ENCODE data around the gene ACP4.

The ACP4 gene

DNA sequence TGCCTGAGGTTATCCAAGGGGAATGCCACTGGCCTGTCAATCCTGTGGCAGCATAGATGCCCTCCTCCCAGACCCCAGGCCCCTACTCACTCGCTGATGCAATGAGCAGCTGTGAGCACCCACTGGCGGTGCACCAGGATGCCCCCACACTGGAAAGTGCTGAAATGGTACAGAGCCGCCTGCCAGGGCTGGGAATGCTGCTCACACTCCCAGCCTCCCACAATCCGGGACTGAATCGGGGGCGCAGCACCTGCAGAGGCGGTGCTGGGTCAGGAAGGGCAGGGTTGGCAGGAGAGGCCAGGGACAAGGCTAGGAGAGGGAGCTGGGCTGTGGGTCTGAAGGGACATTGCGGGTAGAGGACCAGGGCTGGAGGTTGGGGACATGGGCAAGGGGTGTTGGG is 31.4 kb downstream of the ACP4 start:
- no peak overlapping the region for H3K27ac ChIP-seq
- TF ChIP-seq, protein P1, sequence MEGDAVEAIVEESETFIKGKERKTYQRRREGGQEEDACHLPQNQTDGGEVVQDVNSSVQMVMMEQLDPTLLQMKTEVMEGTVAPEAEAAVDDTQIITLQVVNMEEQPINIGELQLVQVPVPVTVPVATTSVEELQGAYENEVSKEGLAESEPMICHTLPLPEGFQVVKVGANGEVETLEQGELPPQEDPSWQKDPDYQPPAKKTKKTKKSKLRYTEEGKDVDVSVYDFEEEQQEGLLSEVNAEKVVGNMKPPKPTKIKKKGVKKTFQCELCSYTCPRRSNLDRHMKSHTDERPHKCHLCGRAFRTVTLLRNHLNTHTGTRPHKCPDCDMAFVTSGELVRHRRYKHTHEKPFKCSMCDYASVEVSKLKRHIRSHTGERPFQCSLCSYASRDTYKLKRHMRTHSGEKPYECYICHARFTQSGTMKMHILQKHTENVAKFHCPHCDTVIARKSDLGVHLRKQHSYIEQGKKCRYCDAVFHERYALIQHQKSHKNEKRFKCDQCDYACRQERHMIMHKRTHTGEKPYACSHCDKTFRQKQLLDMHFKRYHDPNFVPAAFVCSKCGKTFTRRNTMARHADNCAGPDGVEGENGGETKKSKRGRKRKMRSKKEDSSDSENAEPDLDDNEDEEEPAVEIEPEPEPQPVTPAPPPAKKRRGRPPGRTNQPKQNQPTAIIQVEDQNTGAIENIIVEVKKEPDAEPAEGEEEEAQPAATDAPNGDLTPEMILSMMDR (IDR thresholded peaks at IDR 0.05): no peak
- DNase-seq (ENCODE audit: low spot score): no peak
- H3K4me3 ChIP-seq: no peak overlapping the region

DNA sequence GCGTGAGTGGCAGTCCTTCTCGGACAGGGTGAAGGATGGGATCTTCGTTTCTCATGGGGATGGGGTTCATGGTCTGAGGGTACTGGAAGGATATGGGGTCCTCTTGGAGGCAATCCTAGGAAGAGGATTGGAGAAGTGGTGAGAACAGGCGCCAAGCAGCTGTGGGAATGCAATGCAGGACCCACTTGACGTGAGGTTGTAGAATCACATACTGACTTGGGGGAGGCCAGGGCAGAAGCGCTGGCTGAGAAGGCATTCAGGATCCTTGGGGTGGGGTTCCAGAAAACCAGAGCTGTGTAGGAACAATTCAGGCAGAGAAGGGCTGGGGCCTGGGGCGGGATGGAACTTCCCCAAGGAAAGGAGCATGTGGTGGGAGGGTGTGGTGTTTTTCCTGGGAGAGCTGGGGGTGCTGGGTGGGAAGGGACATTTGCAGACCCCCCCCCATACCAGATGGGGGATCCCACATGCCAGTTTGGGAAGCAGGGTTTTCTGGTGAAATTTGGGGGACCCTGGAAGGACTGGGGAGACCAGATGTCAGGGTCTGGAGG is 32.5 kb downstream of the ACP4 start:
- DNase-seq (ENCODE audit: low spot score): no peak
- no peak overlapping the region for H3K27ac ChIP-seq
- no peak overlapping the region for H3K4me3 ChIP-seq
- TF ChIP-seq, protein P1 (IDR thresholded peaks at IDR 0.05): no peak

DNA sequence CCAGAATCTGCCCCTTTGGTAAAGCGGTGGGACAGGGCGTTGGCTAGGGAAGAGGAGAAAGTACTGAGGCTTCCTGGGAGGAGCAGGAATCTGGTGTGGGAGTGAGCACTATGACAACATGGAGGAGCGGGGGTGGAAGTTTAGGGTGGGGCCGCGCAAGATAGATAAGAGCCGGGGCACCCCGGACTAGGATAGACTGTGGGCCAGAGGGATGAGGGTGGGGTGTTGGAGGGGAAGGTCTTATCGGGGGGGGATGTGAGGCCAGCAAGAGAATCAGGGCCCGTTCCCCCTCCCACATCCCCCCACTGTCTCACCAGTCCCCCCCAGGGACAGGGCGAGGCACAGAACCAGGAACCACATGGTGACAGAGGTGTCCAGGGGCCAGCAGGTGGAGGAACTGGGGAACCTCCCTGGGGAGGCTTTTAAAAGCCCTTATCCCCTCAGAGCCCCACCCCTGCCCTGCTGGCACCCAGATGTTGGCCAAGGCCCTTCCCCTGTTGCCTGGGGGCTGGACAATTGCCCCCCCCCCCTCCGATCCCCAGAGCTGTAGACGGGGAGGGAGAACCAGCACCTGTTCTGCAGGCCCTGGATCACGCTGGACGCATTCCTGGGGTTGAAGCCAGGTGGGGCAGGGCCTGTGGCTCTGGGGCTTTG is 33.3 kb downstream of the ACP4 start, which contains the start of gene KLK1:
Gene KLK1 (minus strand): TSS at position 399 of the 654 bp plus-strand sequence. CDS start 39 bp downstream, at position 360.
- TF ChIP-seq, protein P1 (IDR thresholded peaks at IDR 0.05): no peak
- Histone ChIP-seq H3K27ac (no peak within 1 kb of the TSS), H3K4me3 (no peak within 1 kb of the TSS)
- no peak for DNase-seq (ENCODE audit: low spot score)

DNA sequence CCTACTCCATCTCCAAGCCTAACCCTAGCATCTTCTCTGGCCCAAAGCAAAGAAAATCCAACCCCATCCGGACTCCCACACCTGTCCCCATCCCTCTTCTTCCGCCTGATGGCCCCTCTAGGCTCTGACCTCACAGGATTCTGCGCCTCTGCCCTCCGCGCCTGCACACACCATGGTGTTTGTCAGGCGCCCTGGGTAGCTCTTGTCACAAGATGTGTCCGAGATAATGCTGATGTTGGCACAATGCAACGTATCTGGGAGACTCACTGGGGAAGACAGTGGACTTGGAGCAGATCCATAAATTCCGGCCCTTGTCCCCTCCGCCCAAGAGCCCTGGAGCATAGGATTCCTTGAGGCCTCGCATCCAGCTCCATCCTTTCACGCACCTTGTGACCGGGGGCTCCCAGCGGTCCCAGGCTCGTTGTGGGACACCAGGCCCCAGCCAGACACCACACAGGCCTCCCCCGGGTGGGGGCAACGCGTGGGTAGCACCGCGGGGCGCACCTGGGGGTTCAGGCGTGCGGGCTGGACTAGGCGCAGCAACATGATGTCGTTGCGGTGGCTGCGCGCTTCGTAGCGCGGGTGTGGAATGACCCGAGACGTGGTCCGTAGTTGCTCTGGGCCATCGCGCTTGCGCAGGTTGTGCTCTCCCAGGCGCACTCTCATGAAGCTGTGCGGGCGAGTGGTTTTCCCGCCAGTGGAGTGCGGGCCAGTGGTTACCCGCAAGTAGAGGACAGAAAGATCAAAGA is 36.5 kb downstream of the ACP4 start:
- H3K27ac ChIP-seq: no peak overlapping the region

DNA sequence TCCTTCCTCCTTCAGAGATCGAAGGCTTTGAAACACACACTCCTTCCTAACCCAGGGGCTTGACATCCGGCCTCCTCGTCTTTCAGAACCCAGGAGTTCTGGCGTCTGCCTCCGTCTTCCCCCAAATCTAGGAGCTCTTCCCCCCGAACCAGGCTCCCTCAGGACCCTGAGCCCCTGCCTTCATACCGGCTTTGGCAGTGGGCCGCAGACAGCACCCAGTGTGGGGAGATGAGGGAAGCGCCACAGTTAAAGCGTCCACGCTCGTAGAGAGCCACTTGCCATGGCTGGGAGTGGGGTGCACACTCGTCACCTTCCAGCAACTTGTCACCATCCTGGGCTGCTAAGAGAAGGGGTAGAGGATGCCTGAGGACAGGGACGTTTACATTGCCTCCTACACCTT is 37.3 kb downstream of the ACP4 start:
- DNase-seq (ENCODE audit: low spot score): no peak
- H3K27ac ChIP-seq: no peak overlapping the region
- H3K4me3 ChIP-seq: no peak overlapping the region
- TF ChIP-seq, protein P1 (IDR thresholded peaks at IDR 0.05): no peak

More for the DNA sequence above, 36.5 kb downstream of the ACP4 start:
- H3K4me3 ChIP-seq: no peak overlapping the region
- DNase-seq (ENCODE audit: low spot score): no peak
- TF ChIP-seq, protein P1 (IDR thresholded peaks at IDR 0.05): no peak

DNA sequence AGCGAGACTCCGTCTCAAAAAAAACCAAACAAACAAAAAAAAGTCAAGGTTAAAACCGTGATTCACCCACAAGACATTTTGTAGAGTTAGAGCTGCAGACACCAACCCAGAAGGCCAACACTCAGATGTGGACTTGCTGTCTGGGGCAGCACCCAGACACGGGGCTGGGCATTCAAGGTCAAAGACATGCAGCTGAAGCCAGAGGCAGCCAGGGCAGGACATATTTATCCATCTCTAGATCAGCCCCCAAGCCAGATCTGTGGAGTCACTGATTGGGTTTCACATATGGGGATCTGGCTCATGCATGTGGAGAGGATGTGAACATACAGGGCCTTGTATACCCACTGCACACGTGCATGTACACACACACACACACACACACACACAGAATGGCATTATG is 39.6 kb downstream of the ACP4 start:
- Histone ChIP-seq H3K4me3 (no peak overlapping the region), H3K27ac (no peak overlapping the region)
- TF ChIP-seq, protein P1 (IDR thresholded peaks at IDR 0.05): no peak
- DNase-seq (ENCODE audit: low spot score): no peak

All from coronary artery (tissue), 2 donors.